ENCODE measurements around the gene HTR6. TPM values are rescaled to one million over a fixed set of nuclear protein-coding genes. Genes with fewer than 3 reads are reported as not detected.

The HTR6 gene
- total RNA-seq: not detected

DNA sequence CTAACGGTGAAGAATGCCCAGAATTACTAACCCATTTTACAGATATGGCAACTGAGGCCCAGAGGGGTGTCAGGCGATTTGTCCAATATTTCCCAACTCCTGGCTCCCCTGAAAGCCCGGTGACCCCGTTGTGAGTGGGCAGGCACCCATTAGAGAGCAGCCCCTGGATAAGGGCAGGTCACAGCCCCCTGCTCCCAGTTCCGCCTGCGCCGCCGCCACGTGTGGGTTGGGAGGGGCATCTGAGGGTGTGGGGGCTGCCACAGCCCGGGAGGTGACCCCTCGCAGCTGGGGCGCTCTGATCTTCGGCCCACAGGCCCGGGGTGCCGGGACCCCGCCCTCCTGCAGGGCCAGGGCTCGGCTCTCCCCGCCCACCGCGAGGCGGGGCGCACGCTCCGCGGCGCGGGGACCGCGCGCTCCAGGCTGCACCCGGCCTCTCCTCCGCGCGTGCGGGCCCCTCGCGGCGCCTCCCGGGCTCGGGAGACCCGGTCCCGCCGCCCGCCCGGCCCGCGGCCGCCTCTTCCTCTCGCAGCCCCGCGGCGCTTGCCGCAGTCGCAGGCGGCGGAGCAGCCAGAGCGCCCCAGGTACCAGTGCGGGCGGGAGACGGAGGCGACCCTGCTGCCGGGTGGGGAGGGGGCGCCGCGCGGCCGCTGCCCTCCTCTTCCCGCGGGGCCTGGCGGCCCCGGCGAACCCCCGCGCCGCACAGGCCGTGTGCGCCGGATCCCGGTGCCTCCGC lies at the start of gene HTR6:
Gene HTR6, plus strand, starts transcription at position 423 of the 733 bp plus-strand sequence. CDS start 879 bp downstream, outside the sequence.

DNA sequence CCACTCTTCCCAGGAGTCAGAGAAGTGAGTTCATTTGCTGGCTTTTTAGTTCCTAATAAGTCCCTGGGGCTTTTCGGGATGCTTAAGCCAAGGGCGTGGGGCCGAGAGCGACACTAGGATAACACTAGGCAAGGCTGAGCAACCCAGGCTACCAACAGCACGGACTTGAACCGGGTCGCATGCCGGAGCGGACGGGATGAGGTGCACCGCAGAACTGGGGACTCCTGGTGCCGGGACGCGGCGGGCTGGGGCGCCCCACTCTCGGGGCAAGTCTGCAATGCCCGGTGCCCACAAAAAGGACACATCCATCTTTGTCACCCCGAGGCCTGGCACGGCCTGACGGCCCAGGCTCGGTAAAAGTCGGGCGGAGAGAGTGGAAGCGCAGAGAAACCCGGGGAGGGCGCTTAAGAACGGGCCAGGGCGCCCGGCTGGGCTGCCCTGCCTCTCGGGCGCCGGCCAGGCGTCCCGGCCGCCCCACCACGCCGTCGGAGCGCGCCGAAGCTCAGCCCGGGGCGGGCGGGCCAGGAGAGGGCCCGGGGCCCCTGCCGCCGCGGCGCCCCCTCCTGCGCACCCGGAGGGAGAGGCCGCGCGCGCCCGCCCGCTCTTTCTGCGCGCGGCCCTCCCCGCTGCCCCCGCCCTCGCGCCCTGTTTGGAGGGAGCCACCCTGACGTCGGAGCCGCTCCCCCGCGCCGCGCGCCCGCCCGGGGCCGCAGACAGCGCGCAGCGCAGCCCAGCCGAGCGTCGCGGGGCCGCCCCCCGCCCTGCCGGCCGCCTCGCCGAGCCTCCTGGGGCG lies 20.9 kb upstream of the HTR6 start, which contains the start of gene NBL1:
Gene NBL1, plus strand, starts transcription at position 710 of the 793 bp plus-strand sequence. CDS start 10,720 bp downstream, outside the sequence.

Other genes with a start within 250 kb of the HTR6 start
- 110 TPM for gene CAPZB, start 179.3 kb upstream of the HTR6 start, total RNA-seq
- gene NBL1, start 20.6 kb upstream of the HTR6 start, total RNA-seq: 51.1 TPM
- 5.9 TPM for gene TMCO4, start 135.0 kb downstream of the HTR6 start, total RNA-seq
- gene RNF186, start 150.4 kb downstream of the HTR6 start, total RNA-seq: not detected
- gene OTUD3, start 217.5 kb downstream of the HTR6 start, total RNA-seq: 17.0 TPM

Data from camera-type eye (tissue), 1 donor.